OCI-LY7 (cell line): Measurements from ENCODE around the gene KAZN. TPM values are rescaled to one million over a fixed set of nuclear protein-coding genes. Genes with fewer than 3 reads are reported as not detected.
"Not testable (repeated sequence)": the region's sequence is repeated elsewhere in the genome, so short reads cannot be mapped to it uniquely, and the experiment has no call there.

Experiments used
- BruUV-seq: library from RNA; stranded (reverse); fragments of 400-500 nt; replicated peaks from 2 replicates; lab custom pipeline; 2021; lab: Mats Ljungman, UMichigan
- CTCF ChIA-PET: fragments of 300-600 bp; sonication (Branson Sonifier 250); formaldehyde crosslinking; loops from one replicate; lab custom pipeline; 2022; ENCODE audit warnings: antibody characterized with exemption; ENCODE audit not compliant: unreplicated experiment; lab: Charles Lee
- POLR2A ChIA-PET: fragments of 300-600 bp; sonication (Branson Sonifier 250); formaldehyde crosslinking; loops from one replicate; lab custom pipeline; 2022; ENCODE audit warnings: antibody characterized with exemption; lab: Charles Lee
- DNase-seq: peaks from one replicate; pipeline ENCODE4 v3.0.0-alpha.2; 2015; ENCODE audit warnings: low spot score
- H2AFZ ChIP-seq: fragments of 200-600 bp; sonication (generic), shearing (Covaris generic); 2 replicates; pipeline ENCODE4 v1.6.1; 2014; ENCODE audit warnings: mild to moderate bottlenecking, antibody characterized with exemption, low read length, moderate library complexity
- H3K27ac ChIP-seq: fragments of 200-600 bp; sonication (generic); 2 replicates; pipeline ENCODE4 v1.5.1; 2014; ENCODE audit warnings: mixed run types, low read depth, mild to moderate bottlenecking, moderate library complexity, low read length, inconsistent platforms; ENCODE audit not compliant: poor library complexity, severe bottlenecking
- H3K36me3 ChIP-seq: fragments of 200-600 bp; sonication (generic); 2 replicates; pipeline ENCODE4 v1.6.1; 2014; ENCODE audit warnings: mild to moderate bottlenecking, antibody characterized with exemption, low read length, moderate library complexity, mixed read lengths; ENCODE audit not compliant: insufficient read depth
- H3K4me1 ChIP-seq: fragments of 200-600 bp; sonication (generic); 2 replicates; pipeline ENCODE4 v1.5.1; 2014; ENCODE audit warnings: mild to moderate bottlenecking, low read length; ENCODE audit not compliant: insufficient read depth, poor library complexity, severe bottlenecking
- H3K4me2 ChIP-seq: fragments of 200-600 bp; sonication (generic); 2 replicates; pipeline ENCODE4 v1.6.1; 2014; ENCODE audit warnings: mild to moderate bottlenecking, low read length
- H3K4me3 ChIP-seq: fragments of 200-600 bp; sonication (generic); 2 replicates; pipeline ENCODE4 v1.5.1; 2014; ENCODE audit warnings: mild to moderate bottlenecking, low read depth, low read length; ENCODE audit not compliant: poor library complexity, severe bottlenecking
- H3K79me2 ChIP-seq: fragments of 200-600 bp; sonication (generic); 2 replicates; pipeline ENCODE4 v1.6.1; 2016; ENCODE audit warnings: low read depth, mild to moderate bottlenecking, low read length, moderate library complexity, mixed read lengths; ENCODE audit not compliant: insufficient read depth
- H3K9me2 ChIP-seq: fragments of 200-600 bp; sonication (generic); 2 replicates; pipeline ENCODE4 v1.6.1; 2016; ENCODE audit warnings: mild to moderate bottlenecking, low read length, mixed read lengths; ENCODE audit not compliant: insufficient read depth
- H3K9me3 ChIP-seq: fragments of 200-600 bp; sonication (generic); 2 replicates; pipeline ENCODE4 v1.6.1; 2014; ENCODE audit warnings: mild to moderate bottlenecking, mixed run types, low read length, mixed read lengths
- H4K20me1 ChIP-seq: fragments of 200-600 bp; sonication (generic); 2 replicates; pipeline ENCODE4 v1.6.1; 2014; ENCODE audit warnings: mild to moderate bottlenecking, antibody characterized with exemption, low read length, moderate library complexity, mixed read lengths; ENCODE audit not compliant: insufficient read depth
- EZH2phosphoT487 ChIP-seq: fragments of 200-600 bp; sonication (generic); IDR thresholded peaks from 2 replicates; pipeline ENCODE4 v1.6.1; 2018; ENCODE audit warnings: low read depth, borderline replicate concordance, mild to moderate bottlenecking, mixed run types, antibody characterized with exemption, low read length, moderate library complexity, mixed read lengths
- intact Hi-C: fragments of 100-400 bp; cut with micrococcal nuclease; formaldehyde crosslinking; loops from one replicate; pipeline ENCODE4 v1.10.0; 2022; ENCODE audit not compliant: unreplicated experiment
- total RNA-seq, 2 experiments: library from RNA; depleted of rRNA in 1 of 2; stranded (reverse); fragments of >200 nt in 1 of 2; shearing (Covaris generic) in 1 of 2; gene quantifications; 2 replicates each; pipeline ENCODE4 v1.2.3, GENCODE V29; 2014 to 2022
- TF ChIP-seq, protein P1 (sequence below): fragments of 200-600 bp; sonication (generic); conservative IDR thresholded peaks from 2 replicates; pipeline ENCODE4 v1.5.1; 2014; ENCODE audit warnings: mild to moderate bottlenecking, antibody characterized with exemption, low read length, moderate library complexity, mixed read lengths

KAZN gene
- total RNA-seq, 2 experiments from 2014 or later, result 0.40 to 2.4 TPM

DNA sequence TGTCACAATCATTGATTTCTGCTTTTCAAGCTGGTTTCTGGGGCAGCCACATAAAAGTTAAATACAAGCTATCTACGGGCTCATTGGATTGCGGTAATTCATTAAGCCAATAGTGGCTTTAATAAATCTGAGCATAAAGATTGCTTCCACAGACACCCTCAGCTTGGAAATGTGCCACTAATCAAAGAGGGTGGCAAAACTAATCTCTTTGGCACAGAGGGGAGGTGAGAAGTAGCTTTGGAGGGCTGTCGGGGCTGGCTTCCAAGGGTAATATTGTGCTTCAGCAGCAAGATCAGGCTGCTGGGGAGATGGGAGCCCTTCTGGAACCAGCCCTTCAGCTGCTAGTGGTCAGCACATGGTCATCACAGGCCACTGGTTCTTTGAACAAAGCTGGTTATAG, 21.2 kb upstream of the KAZN start:
- no TSS peak for BruUV-seq
- Histone ChIP-seq H3K4me2 (no peak overlapping the region), H3K36me3 (no peaks in the 10 kb centered on the region), H3K4me3 (no peak overlapping the region), H2AFZ (no peak overlapping the region), H3K27ac (no peak overlapping the region), H4K20me1 (no peaks in the 10 kb centered on the region), H3K4me1 (no peaks in the 10 kb centered on the region), H3K9me2 (no peaks in the 10 kb centered on the region), H3K9me3 (no peaks in the 10 kb centered on the region; the same call in 1 of the 2 replicates), H3K79me2 (no peaks in the 10 kb centered on the region)
- intact Hi-C loops, result no loop called here
- no peak for TF ChIP-seq EZH2phosphoT487
- TF ChIP-seq, protein P1, sequence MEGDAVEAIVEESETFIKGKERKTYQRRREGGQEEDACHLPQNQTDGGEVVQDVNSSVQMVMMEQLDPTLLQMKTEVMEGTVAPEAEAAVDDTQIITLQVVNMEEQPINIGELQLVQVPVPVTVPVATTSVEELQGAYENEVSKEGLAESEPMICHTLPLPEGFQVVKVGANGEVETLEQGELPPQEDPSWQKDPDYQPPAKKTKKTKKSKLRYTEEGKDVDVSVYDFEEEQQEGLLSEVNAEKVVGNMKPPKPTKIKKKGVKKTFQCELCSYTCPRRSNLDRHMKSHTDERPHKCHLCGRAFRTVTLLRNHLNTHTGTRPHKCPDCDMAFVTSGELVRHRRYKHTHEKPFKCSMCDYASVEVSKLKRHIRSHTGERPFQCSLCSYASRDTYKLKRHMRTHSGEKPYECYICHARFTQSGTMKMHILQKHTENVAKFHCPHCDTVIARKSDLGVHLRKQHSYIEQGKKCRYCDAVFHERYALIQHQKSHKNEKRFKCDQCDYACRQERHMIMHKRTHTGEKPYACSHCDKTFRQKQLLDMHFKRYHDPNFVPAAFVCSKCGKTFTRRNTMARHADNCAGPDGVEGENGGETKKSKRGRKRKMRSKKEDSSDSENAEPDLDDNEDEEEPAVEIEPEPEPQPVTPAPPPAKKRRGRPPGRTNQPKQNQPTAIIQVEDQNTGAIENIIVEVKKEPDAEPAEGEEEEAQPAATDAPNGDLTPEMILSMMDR, result no peak
- POLR2A ChIA-PET, result no interaction called here
- CTCF ChIA-PET, result no interaction called here
- DNase-seq, result no peak

- Histone ChIP-seq H3K79me2 (no peaks in the 10 kb centered on the region), H3K36me3 (no peaks in the 10 kb centered on the region), H3K4me1 (no peaks in the 10 kb centered on the region), H3K9me2 (no peaks in the 10 kb centered on the region), H3K4me3 (no peak overlapping the region), H2AFZ (no peak overlapping the region), H3K27ac (no peak overlapping the region), H4K20me1 (no peaks in the 10 kb centered on the region), H3K9me3 (no peaks in the 10 kb centered on the region; the same call in 1 of the 2 replicates), H3K4me2 (no peak overlapping the region)
- ChIA-PET CTCF (no interaction called here), POLR2A (no interaction called here)
- BruUV-seq, result no TSS peak
- no peak for DNase-seq
- intact Hi-C loops, result no loop called here
- TF ChIP-seq EZH2phosphoT487, result no peak
- TF ChIP-seq, protein P1, result no peak
Measured at GRCh38 chr1:14578156-14578555, 20.3 kb upstream of the KAZN start.

DNA sequence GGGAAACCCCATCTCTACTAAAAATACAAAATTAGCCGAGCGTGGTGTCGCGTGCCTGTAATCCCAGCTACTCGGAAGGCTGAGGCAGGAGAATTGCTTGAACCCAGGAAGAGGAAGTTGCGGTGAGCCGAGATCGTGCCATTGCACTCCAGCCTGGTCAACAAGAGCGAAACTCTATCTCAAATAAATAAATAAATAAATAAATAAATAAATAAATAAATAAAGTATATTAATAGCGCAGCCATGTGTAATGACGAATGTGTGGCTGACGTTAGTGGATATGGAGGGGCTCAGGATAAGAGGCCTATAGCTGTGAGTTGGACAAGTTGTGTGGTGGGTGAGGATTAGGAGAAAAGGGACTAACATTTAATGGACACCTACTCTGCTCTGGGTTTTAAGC, 18.2 kb upstream of the KAZN start:
- H3K9me2 ChIP-seq, H2AFZ ChIP-seq, H3K9me3 ChIP-seq, POLR2A ChIA-PET, H3K27ac ChIP-seq, BruUV-seq, intact Hi-C loops, H3K4me3 ChIP-seq, DNase-seq, H4K20me1 ChIP-seq, H3K4me2 ChIP-seq, H3K4me1 ChIP-seq, H3K79me2 ChIP-seq, CTCF ChIA-PET, H3K36me3 ChIP-seq: not testable (repeated sequence)
